ENCODE results near the gene ADCY10.
"Not testable (repeated sequence)": the region's sequence is repeated elsewhere in the genome, so short reads cannot be mapped to it uniquely, and the experiment has no call there.

ADCY10 gene

GRCh38 chr1:167880580-167881021, 33.3 kb downstream of the ADCY10 start:
- no peak for DNase-seq

GRCh38 chr1:167879508-167879907, 34.4 kb downstream of the ADCY10 start:
- no peak for DNase-seq

- DNase-seq: no peak
Measured at GRCh38 chr1:167878372-167879160, 35.4 kb downstream of the ADCY10 start.

- no peak for DNase-seq
Measured at GRCh38 chr1:167876597-167877175, 37.2 kb downstream of the ADCY10 start.

- DNase-seq: no peak
Measured at GRCh38 chr1:167871331-167871730, 42.6 kb downstream of the ADCY10 start.

- not testable (repeated sequence) for DNase-seq
Measured at GRCh38 chr1:167869157-167870001, 44.6 kb downstream of the ADCY10 start.

- not testable (repeated sequence) for DNase-seq
Measured at GRCh38 chr1:167866739-167867414, 47.1 kb downstream of the ADCY10 start.

- not testable (repeated sequence) for DNase-seq
Measured at GRCh38 chr1:167866326-167866725, 47.6 kb downstream of the ADCY10 start.

- DNase-seq: not testable (repeated sequence)
Measured at GRCh38 chr1:167865804-167866308, 48.1 kb downstream of the ADCY10 start.

- DNase-seq: not testable (repeated sequence)
Measured at GRCh38 chr1:167865193-167865592, 48.7 kb downstream of the ADCY10 start.

GRCh38 chr1:167864392-167865032, 49.4 kb downstream of the ADCY10 start:
- DNase-seq: no peak

GRCh38 chr1:167863921-167864279, 50.0 kb downstream of the ADCY10 start:
- DNase-seq: no peak

GRCh38 chr1:167863191-167863920, 50.6 kb downstream of the ADCY10 start:
- DNase-seq: not testable (repeated sequence)

GRCh38 chr1:167862432-167863076, 51.4 kb downstream of the ADCY10 start:
- peak; percentile 62 for DNase-seq

- no peak for DNase-seq
Measured at GRCh38 chr1:167861664-167862381, 52.1 kb downstream of the ADCY10 start.

GRCh38 chr1:167860231-167860923, 53.6 kb downstream of the ADCY10 start:
- DNase-seq: peak; percentile 18

GRCh38 chr1:167856711-167857418, 57.1 kb downstream of the ADCY10 start:
- DNase-seq: no peak

- DNase-seq: no peak
Measured at GRCh38 chr1:167854184-167854583, 59.8 kb downstream of the ADCY10 start.

- DNase-seq: no peak
Measured at GRCh38 chr1:167849666-167850065, 64.3 kb downstream of the ADCY10 start.

Data from EL (cell line).